ENCODE measurements around the gene MB21D2. TPM values are rescaled to one million over a fixed set of nuclear protein-coding genes. Genes with fewer than 3 reads are reported as not detected.

MB21D2 gene
- total RNA-seq, 1 experiment from 2014 or later: 26.0 TPM

GRCh38 chr3:192844836-192845525 is 72.7 kb downstream of the MB21D2 start:
- H3K36me3 ChIP-seq (ENCODE audit: low read depth, low read length): 0 out of 2 replicates have a peak, but pooled peaks cover 2% of the 10 kb centered on the region

GRCh38 chr3:192844486-192844765 is 73.2 kb downstream of the MB21D2 start:
- H3F3A ChIP-seq (ENCODE audit: low read length, unreplicated experiment): no peaks in the 10 kb centered on the region
- no peaks in the 10 kb centered on the region for H3K27me3 ChIP-seq (ENCODE audit: low read length)
- intact Hi-C loops (cut with micrococcal nuclease): no loop called here
- H3K36me3 ChIP-seq (ENCODE audit: low read depth, low read length): 0 out of 2 replicates have a peak, but pooled peaks cover 2% of the 10 kb centered on the region
- DNase-seq (no peak), ATAC-seq (no peak)
- H3K9me2 ChIP-seq (replicated peaks; ENCODE audit: low read length): no peaks in the 10 kb centered on the region
- H3K79me2 ChIP-seq (ENCODE audit: low read length): peaks cover 98% of the 10 kb centered on the region
- H3K4me2 ChIP-seq (ENCODE audit: low read length): no peak overlapping the region
- H3K4me1 ChIP-seq (ENCODE audit: insufficient read depth, low read length): peaks cover 21% of the 10 kb centered on the region
- H3K9ac ChIP-seq (ENCODE audit: low read length): no peak overlapping the region
- H4K20me1 ChIP-seq (ENCODE audit: low read length): peaks cover 32% of the 10 kb centered on the region; the same call in 1 of the 2 replicates
- no peak overlapping the region for H2AFZ ChIP-seq (ENCODE audit: low read length)
- no peak overlapping the region for H3K4me3 ChIP-seq (ENCODE audit: low read length)
- no TSS peak for BruUV-seq (replicated peaks)
- no peaks in the 10 kb centered on the region for H3K9me3 ChIP-seq (ENCODE audit: low read length)
- CTCF ChIA-PET: no interaction called here
- no peak overlapping the region for H3K27ac ChIP-seq (ENCODE audit: low read length)
- POLR2A ChIA-PET (ENCODE audit: unreplicated experiment): no interaction called here
- TF ChIP-seq CTCF (conservative IDR thresholded peaks at IDR 0.05; ENCODE audit: low read depth, low read length) (no peak), EZH2phosphoT487 (IDR thresholded peaks at IDR 0.05; ENCODE audit: borderline replicate concordance, low read length) (no peak), EZH2 (IDR thresholded peaks at IDR 0.05; ENCODE audit: low read length, unreplicated experiment) (no peak)

More at GRCh38 chr3:192844836-192845525, 72.7 kb downstream of the MB21D2 start:
- ChIA-PET POLR2A (ENCODE audit: unreplicated experiment) (no interaction called here), CTCF (no interaction called here)
- no peaks in the 10 kb centered on the region for H3K9me2 ChIP-seq (replicated peaks; ENCODE audit: low read length)
- H3K4me3 ChIP-seq (ENCODE audit: low read length): no peak overlapping the region
- no peak overlapping the region for H3K9ac ChIP-seq (ENCODE audit: low read length)
- H3K27me3 ChIP-seq (ENCODE audit: low read length): no peaks in the 10 kb centered on the region
- DNase-seq (peak; percentile 31), ATAC-seq (no peak)
- H3K4me1 ChIP-seq (ENCODE audit: insufficient read depth, low read length): peaks cover 24% of the 10 kb centered on the region
- no peaks in the 10 kb centered on the region for H3F3A ChIP-seq (ENCODE audit: low read length, unreplicated experiment)
- peaks cover 30% of the 10 kb centered on the region; the same call in 1 of the 2 replicates for H4K20me1 ChIP-seq (ENCODE audit: low read length)
- H3K79me2 ChIP-seq (ENCODE audit: low read length): peaks cover 98% of the 10 kb centered on the region
- no peak overlapping the region for H3K4me2 ChIP-seq (ENCODE audit: low read length)
- no peaks in the 10 kb centered on the region for H3K9me3 ChIP-seq (ENCODE audit: low read length)
- TF ChIP-seq EZH2 (IDR thresholded peaks at IDR 0.05; ENCODE audit: low read length, unreplicated experiment): no peak
- TF ChIP-seq EZH2phosphoT487 (IDR thresholded peaks at IDR 0.05; ENCODE audit: borderline replicate concordance, low read length): no peak
- TF ChIP-seq CTCF (conservative IDR thresholded peaks at IDR 0.05; ENCODE audit: low read depth, low read length): no peak
- BruUV-seq (replicated peaks): no TSS peak
- intact Hi-C loops (cut with micrococcal nuclease): no loop called here
- H2AFZ ChIP-seq (ENCODE audit: low read length): no peak overlapping the region
- no peak overlapping the region for H3K27ac ChIP-seq (ENCODE audit: low read length)

DNA sequence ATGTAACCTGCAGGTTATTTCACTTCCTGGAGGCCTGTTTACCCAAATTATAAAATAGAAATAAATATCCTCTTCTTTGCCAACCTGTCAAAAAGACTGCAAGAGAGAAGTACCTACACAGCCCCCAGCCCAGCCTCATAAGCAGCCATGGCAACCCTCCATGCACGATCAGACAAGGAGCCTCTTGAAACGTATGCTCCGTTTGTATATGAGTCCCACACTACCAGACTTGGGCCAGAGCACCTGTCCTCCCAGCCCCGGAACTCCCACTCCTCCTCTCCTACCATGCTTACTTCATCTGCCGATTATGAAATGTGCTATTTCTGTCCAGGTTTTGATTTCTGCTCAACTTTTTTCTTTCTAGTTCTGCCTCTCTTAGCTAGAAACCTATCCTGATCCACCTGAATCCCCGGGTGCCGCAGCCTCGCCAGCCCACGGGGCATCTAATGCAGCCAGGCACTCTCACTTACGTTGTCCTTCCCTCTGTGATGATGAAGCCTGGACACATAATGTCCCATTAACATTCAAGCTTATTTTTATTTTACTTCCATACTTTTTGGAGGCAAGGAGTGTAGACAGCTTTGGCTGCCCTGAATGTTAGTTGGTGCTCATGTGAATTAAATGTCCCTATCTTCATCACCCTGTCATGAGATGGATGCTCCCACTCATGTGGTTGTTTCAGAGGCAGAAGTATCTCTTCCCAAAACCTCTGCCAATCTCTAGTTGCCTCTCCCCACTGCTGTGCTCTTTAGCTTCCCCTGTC is 73.8 kb downstream of the MB21D2 start:
- DNase-seq (no peak), ATAC-seq (no peak)
- H3F3A ChIP-seq (ENCODE audit: low read length, unreplicated experiment): no peaks in the 10 kb centered on the region
- intact Hi-C loops (cut with micrococcal nuclease): no loop called here
- H4K20me1 ChIP-seq (ENCODE audit: low read length): peaks cover 34% of the 10 kb centered on the region; the same call in 1 of the 2 replicates
- ChIA-PET CTCF (no interaction called here), POLR2A (ENCODE audit: unreplicated experiment) (no interaction called here)
- H3K9ac ChIP-seq (ENCODE audit: low read length): no peak overlapping the region
- no peak overlapping the region for H3K4me2 ChIP-seq (ENCODE audit: low read length)
- no peak overlapping the region for H2AFZ ChIP-seq (ENCODE audit: low read length)
- no peak overlapping the region for H3K27ac ChIP-seq (ENCODE audit: low read length)
- no peak for TF ChIP-seq CTCF (conservative IDR thresholded peaks at IDR 0.05; ENCODE audit: low read depth, low read length)
- no peak overlapping the region for H3K4me3 ChIP-seq (ENCODE audit: low read length)
- H3K79me2 ChIP-seq (ENCODE audit: low read length): peaks cover 99% of the 10 kb centered on the region
- H3K9me2 ChIP-seq (replicated peaks; ENCODE audit: low read length): no peaks in the 10 kb centered on the region
- H3K4me1 ChIP-seq (ENCODE audit: insufficient read depth, low read length): peaks cover 21% of the 10 kb centered on the region
- H3K27me3 ChIP-seq (ENCODE audit: low read length): no peaks in the 10 kb centered on the region
- no peaks in the 10 kb centered on the region for H3K9me3 ChIP-seq (ENCODE audit: low read length)
- BruUV-seq (replicated peaks): no TSS peak
- 0 out of 2 replicates have a peak, but pooled peaks cover 2% of the 10 kb centered on the region for H3K36me3 ChIP-seq (ENCODE audit: low read depth, low read length)
